ELR (cell line): ENCODE measurements around the gene CHID1.
A peak's percentile ranks its signal among the peaks of the same experiment; 100 is the strongest.

ENCODE experiments used
- DNase-seq: peaks from one replicate; pipeline ENCODE4 v3.0.0-alpha.2; 2015; ENCODE audit warnings: low read depth

Gene CHID1

DNA sequence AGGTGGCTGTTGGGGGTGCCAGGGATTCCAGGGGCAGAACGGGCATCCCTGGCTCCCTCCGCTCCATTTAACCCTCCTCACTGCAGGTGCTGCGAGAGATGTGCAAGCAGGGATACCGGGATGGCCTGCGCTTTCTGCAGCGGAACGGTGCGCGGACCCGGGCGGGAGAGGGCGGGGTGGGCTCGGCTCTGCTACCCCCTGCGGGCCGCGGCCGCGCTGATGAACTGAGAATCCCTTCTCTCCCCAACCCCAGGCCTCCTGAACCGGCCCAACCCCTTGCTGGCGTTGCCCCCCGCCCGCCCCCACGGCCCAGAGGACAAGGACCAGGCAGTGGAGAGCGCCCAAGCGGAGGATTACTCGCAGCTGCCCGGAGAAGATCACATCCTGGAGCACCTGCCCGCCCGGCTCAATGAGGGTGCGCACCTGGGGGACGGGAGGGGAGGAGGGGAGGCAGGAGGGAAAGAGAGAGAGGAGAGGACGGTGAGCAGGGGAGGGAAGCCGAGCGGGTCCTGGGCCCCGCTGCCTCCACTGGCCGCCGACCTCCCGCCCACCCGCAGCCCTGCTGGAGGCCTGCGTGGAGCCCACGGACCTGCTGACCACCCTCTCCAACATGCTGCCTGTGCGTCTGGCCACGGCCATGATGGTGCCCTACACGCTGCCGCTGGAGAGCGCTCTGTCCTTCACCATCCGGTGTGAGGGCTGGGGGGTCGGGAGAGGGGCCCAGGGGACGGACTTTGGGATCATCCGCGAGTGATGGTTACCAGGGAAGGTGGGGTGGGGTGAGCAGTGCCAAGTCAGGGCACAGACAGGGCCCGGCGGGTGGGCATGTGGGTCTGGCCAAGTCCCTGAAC is 86.9 kb downstream of the CHID1 start:
- DNase-seq = no peak

DNA sequence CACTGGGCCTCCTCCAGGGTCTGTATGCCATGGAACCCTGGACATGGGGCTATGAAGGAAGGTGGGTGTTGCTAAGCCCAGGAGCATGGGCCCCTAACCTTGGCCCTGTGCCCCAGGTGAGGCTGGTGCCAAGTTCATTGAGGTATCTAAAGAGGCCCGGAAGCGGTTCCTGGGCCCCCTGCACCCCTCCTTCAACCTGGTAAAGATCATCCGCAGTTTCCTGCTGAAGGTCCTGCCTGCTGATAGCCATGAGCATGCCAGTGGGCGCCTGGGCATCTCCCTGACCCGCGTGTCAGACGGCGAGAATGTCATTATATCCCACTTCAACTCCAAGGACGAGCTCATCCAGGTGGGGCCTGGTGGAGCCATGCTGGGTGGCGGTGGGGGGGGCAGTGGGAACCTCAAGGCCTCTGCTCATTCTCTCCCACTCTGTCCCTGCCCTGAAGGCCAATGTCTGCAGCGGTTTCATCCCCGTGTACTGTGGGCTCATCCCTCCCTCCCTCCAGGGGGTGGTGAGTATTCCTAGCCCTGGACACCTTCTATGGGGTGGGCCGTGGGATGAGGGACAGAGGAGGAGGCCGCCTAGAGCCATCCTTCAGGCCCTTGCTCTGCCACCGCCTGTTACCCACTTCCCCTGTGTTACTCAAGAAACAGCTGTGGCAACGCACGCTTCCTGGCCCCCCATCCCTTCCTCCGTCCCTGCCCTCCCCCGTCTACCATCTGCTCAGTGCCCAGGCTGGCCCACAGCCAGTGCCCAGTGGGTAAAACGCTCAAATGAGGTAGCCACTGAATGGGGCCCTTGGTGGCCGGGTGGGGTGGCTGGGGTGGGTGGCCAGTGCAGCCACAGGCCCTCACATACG is 88.9 kb downstream of the CHID1 start:
- no peak for DNase-seq

DNA sequence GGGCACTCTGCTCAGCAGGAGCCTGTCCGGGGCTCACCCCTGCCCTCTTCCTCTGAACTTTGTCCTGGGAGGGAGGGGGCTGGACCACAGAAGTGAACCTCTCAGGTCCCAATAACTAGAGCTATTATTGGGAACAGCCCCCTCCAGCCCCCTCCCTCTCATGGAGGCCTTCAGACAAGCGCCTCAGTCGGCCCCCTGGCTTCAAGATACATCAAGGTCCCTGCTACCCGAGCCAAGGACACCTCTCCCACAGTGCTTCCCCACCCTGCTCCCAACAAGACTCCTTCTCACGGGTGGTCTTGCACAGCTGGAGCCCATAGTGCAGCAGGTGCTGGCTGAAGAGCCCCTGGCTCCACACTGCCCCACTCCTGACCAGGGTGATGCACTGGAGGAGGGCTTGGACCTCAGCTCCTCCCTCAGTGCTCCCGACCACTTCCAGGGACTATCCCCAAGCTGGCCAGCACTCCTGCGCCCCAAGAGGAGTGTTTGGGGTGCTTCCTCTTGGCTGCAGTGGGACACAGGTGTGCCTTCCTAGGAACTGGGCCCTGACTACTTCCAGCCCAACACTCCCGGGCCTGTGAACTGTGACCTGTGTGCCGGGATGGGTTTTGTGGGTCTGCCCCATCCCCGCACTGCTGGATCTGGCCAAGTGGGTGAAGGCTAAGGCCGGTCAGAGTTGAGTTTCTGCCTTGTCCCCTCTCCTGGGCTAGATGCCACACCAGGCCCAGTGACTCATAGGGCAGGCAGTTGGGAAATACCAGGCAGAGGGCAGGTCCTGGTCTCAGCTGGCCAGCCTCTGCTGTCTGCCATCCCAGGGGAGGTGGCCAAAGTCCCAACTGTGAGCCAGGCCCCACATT is 89.7 kb downstream of the CHID1 start:
- peak; percentile 65 for DNase-seq

- DNase-seq = peak; percentile 91
Measured at GRCh38 chr11:819943-820649, 90.5 kb downstream of the CHID1 start.

DNA sequence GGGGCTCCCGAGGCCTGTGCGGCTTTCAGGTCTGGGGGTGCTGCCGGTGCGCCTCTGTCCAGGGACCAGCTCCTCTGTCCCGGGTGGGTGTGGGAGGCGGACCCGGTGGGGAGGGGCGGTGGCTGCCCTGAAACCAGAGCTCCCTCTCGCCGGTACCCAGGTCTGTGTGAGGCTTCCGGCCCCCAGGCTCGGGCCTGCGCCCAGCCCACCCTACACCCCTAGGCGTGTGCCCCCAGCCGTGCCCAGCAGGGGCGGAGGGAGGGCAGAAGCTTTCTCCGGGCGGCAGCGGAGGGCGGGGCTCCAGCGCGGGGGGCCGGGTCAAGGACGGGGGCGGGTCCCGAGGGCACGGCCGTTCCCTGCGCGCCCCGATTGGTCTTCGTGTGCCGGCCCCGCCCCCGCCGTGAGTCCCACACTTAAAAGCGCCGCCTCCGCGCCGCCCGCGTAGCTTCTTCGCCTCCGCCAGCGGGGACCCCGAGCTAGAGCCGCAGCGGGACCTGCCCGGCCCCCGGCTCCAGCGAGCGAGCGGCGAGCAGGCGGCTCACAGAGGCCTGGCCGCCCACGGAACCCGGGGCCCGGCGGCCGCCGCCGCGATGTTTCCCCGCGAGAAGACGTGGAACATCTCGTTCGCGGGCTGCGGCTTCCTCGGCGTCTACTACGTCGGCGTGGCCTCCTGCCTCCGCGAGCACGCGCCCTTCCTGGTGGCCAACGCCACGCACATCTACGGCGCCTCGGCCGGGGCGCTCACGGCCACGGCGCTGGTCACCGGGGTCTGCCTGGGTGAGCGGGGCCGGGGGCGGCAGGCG is 91.3 kb downstream of the CHID1 start:
- peak; percentile 92 for DNase-seq

GRCh38 chr11:818396-819128 is 92.0 kb downstream of the CHID1 start, which contains the start of gene PNPLA2:
PNPLA2 (plus strand) TSS chr11:818914; CDS start chr11:819719, 805 bp downstream.
- DNase-seq = peak; percentile 57
